ENCODE results near the gene EFCAB6.
A peak's percentile ranks its signal among the peaks of the same experiment; 100 is the strongest.

The EFCAB6 gene

GRCh38 chr22:43827926-43828724, 16.0 kb upstream of the EFCAB6 start:
- no peak for TF ChIP-seq CTCF (IDR thresholded peaks at IDR 0.05; ENCODE audit: extremely low read depth, insufficient read depth, missing control alignments)
- no peak for DNase-seq (ENCODE audit: low spot score)
- in situ Hi-C loops (cut with MboI; ENCODE audit: low pct_unique_long_range_greater_than_20kb, low sequenced_read_pairs, unreplicated experiment) = no loop called here

- in situ Hi-C loops (cut with MboI; ENCODE audit: low pct_unique_long_range_greater_than_20kb, low sequenced_read_pairs, unreplicated experiment) = no loop called here
- TF ChIP-seq CTCF (IDR thresholded peaks at IDR 0.05; ENCODE audit: extremely low read depth, insufficient read depth, missing control alignments) = no peak
- no peak for DNase-seq (ENCODE audit: low spot score)
Measured at GRCh38 chr22:43827003-43827735, 15.1 kb upstream of the EFCAB6 start.

- DNase-seq (ENCODE audit: low spot score) = no peak
- in situ Hi-C loops (cut with MboI; ENCODE audit: low pct_unique_long_range_greater_than_20kb, low sequenced_read_pairs, unreplicated experiment) = no loop called here
- peak; percentile 38 for TF ChIP-seq CTCF (IDR thresholded peaks at IDR 0.05; ENCODE audit: extremely low read depth, insufficient read depth, missing control alignments)
Measured at GRCh38 chr22:43826142-43827002, 14.3 kb upstream of the EFCAB6 start.

- no peak for DNase-seq (ENCODE audit: low spot score)
- TF ChIP-seq CTCF (IDR thresholded peaks at IDR 0.05; ENCODE audit: extremely low read depth, insufficient read depth, missing control alignments) = no peak
- in situ Hi-C loops (cut with MboI; ENCODE audit: low pct_unique_long_range_greater_than_20kb, low sequenced_read_pairs, unreplicated experiment) = no loop called here
Measured at GRCh38 chr22:43825651-43826050, 13.5 kb upstream of the EFCAB6 start.

GRCh38 chr22:43824724-43825420, 12.8 kb upstream of the EFCAB6 start:
- no peak for DNase-seq (ENCODE audit: low spot score)
- no peak for TF ChIP-seq CTCF (IDR thresholded peaks at IDR 0.05; ENCODE audit: extremely low read depth, insufficient read depth, missing control alignments)
- in situ Hi-C loops (cut with MboI; ENCODE audit: low pct_unique_long_range_greater_than_20kb, low sequenced_read_pairs, unreplicated experiment) = no loop called here
